PFSK-1 (cell line): ENCODE data around the gene OR5AL1.

Source experiments
- FOXP2 ChIP-seq: optimal IDR thresholded peaks from 2 replicates; pipeline ENCODE3; 2011; ENCODE audit warnings: borderline replicate concordance, control low read depth, inconsistent platforms; ENCODE audit not compliant: insufficient read depth; ENCODE audit errors: extremely low read length, extremely low read depth
- POLR2AphosphoS5 ChIP-seq: IDR thresholded peaks from 2 replicates; pipeline ENCODE4 v1.6.1; 2012; ENCODE audit warnings: low read depth, mild to moderate bottlenecking, control low read depth, low read length, moderate library complexity
- SIN3A ChIP-seq: IDR thresholded peaks from 2 replicates; pipeline ENCODE4 v1.6.1; 2012; ENCODE audit warnings: mild to moderate bottlenecking, low read length, moderate library complexity, borderline replicate concordance; ENCODE audit not compliant: insufficient read depth
- TAF1 ChIP-seq: IDR thresholded peaks from 2 replicates; pipeline ENCODE4 v1.6.1; 2012; ENCODE audit warnings: low read length, control low read depth, borderline replicate concordance; ENCODE audit not compliant: insufficient read depth
- TF ChIP-seq, protein P1 (sequence below), 2 experiments: IDR thresholded peaks; 2 replicates each; pipeline versions ENCODE4 v1.6.1 to v1.8.0; 2011 to 2012; ENCODE audit warnings: low read depth in 2 of 2, low read length in 2 of 2, control low read depth in 1 of 2, inconsistent platforms in 1 of 2, mild to moderate bottlenecking in 1 of 2, moderate library complexity in 1 of 2; ENCODE audit not compliant: insufficient read depth in 1 of 2

DNA sequence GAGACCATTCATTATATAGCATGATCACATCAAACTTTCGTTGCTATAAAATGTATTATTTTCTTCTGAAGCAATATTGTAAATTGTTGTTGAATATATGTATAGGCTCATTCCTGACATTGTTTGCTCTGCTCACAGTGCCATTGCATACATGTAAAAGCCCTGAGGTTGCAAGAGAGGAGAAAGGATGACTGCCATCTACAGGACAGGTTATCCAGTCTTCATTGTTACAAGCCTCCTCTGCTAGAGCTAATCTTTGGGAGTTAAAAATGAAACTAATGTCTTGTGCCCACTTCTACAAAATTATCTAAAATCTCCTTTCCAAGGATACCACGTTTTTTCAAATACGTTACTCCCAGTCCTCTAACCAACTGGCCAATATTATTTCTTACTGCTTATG, 16.4 kb upstream of the OR5AL1 start:
- TF ChIP-seq TAF1 (no peak), POLR2AphosphoS5 (no peak), SIN3A (no peak), FOXP2 (no peak)
- TF ChIP-seq, protein P1, sequence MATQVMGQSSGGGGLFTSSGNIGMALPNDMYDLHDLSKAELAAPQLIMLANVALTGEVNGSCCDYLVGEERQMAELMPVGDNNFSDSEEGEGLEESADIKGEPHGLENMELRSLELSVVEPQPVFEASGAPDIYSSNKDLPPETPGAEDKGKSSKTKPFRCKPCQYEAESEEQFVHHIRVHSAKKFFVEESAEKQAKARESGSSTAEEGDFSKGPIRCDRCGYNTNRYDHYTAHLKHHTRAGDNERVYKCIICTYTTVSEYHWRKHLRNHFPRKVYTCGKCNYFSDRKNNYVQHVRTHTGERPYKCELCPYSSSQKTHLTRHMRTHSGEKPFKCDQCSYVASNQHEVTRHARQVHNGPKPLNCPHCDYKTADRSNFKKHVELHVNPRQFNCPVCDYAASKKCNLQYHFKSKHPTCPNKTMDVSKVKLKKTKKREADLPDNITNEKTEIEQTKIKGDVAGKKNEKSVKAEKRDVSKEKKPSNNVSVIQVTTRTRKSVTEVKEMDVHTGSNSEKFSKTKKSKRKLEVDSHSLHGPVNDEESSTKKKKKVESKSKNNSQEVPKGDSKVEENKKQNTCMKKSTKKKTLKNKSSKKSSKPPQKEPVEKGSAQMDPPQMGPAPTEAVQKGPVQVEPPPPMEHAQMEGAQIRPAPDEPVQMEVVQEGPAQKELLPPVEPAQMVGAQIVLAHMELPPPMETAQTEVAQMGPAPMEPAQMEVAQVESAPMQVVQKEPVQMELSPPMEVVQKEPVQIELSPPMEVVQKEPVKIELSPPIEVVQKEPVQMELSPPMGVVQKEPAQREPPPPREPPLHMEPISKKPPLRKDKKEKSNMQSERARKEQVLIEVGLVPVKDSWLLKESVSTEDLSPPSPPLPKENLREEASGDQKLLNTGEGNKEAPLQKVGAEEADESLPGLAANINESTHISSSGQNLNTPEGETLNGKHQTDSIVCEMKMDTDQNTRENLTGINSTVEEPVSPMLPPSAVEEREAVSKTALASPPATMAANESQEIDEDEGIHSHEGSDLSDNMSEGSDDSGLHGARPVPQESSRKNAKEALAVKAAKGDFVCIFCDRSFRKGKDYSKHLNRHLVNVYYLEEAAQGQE (IDR thresholded peaks at IDR 0.05; ENCODE audit: insufficient read depth in 1 of 2, low read depth in 2 of 2, low read length in 2 of 2): no peak
